ENCODE measurements around the gene RAMP1.

Gene RAMP1

GRCh38 chr2:237888389-237888788 is 29.0 kb downstream of the RAMP1 start:
- H3K4me3 ChIP-seq (replicated peaks; ENCODE audit: low read depth, low read length) = no peak overlapping the region
- no peak for TF ChIP-seq CTCF (IDR thresholded peaks at IDR 0.05; ENCODE audit: low read length, missing control alignments)
- peak; percentile 88 for DNase-seq (ENCODE audit: low read depth)

GRCh38 chr2:237889016-237889415 is 29.6 kb downstream of the RAMP1 start:
- TF ChIP-seq CTCF (IDR thresholded peaks at IDR 0.05; ENCODE audit: low read length, missing control alignments) = no peak
- no peak overlapping the region for H3K4me3 ChIP-seq (replicated peaks; ENCODE audit: low read depth, low read length)
- no peak for DNase-seq (ENCODE audit: low read depth)

- no peak for TF ChIP-seq CTCF (IDR thresholded peaks at IDR 0.05; ENCODE audit: low read length, missing control alignments)
- DNase-seq (ENCODE audit: low read depth) = no peak
- no peak overlapping the region for H3K4me3 ChIP-seq (replicated peaks; ENCODE audit: low read depth, low read length)
Measured at GRCh38 chr2:237889811-237890210, 30.4 kb downstream of the RAMP1 start.

GRCh38 chr2:237892478-237892877 is 33.1 kb downstream of the RAMP1 start:
- no peak overlapping the region for H3K4me3 ChIP-seq (replicated peaks; ENCODE audit: low read depth, low read length)
- peak; percentile 39 for DNase-seq (ENCODE audit: low read depth)
- TF ChIP-seq CTCF (IDR thresholded peaks at IDR 0.05; ENCODE audit: low read length, missing control alignments) = no peak

- TF ChIP-seq CTCF (IDR thresholded peaks at IDR 0.05; ENCODE audit: low read length, missing control alignments) = no peak
- no peak overlapping the region for H3K4me3 ChIP-seq (replicated peaks; ENCODE audit: low read depth, low read length)
- no peak for DNase-seq (ENCODE audit: low read depth)
Measured at GRCh38 chr2:237892984-237893595, 33.7 kb downstream of the RAMP1 start.

GRCh38 chr2:237894396-237894979 is 35.1 kb downstream of the RAMP1 start:
- no peak for DNase-seq (ENCODE audit: low read depth)
- TF ChIP-seq CTCF (IDR thresholded peaks at IDR 0.05; ENCODE audit: low read length, missing control alignments) = no peak
- no peak overlapping the region for H3K4me3 ChIP-seq (replicated peaks; ENCODE audit: low read depth, low read length)

GRCh38 chr2:237894986-237895543 is 35.6 kb downstream of the RAMP1 start:
- TF ChIP-seq CTCF (IDR thresholded peaks at IDR 0.05; ENCODE audit: low read length, missing control alignments) = no peak
- H3K4me3 ChIP-seq (replicated peaks; ENCODE audit: low read depth, low read length) = no peak overlapping the region
- DNase-seq (ENCODE audit: low read depth) = no peak

All from fibroblast of pulmonary artery (primary cell).